ENCODE data around the gene POLG2.
"Not testable (repeated sequence)": the region's sequence is repeated elsewhere in the genome, so short reads cannot be mapped to it uniquely, and the experiment has no call there.

DNA sequence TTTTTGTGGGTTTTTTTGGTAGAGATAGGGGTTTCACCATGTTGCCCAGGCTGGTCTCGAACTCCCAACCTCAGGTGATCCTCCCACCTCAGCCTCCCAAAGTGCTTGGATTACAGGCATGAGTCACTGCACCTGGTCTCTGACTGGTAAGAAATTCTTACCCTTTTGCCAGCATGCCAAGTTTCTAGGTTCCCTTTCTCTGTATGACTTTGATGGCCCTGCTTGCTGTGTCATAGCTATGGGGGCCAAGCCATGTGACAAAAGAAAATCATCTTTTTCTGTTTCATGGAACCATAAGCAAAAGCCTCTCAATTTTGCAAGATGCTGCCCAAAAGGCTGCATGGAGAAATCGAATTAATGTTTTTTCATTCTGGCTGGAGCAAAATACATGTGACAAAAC lies 66.8 kb downstream of the POLG2 start:
- TF ChIP-seq, protein P1, sequence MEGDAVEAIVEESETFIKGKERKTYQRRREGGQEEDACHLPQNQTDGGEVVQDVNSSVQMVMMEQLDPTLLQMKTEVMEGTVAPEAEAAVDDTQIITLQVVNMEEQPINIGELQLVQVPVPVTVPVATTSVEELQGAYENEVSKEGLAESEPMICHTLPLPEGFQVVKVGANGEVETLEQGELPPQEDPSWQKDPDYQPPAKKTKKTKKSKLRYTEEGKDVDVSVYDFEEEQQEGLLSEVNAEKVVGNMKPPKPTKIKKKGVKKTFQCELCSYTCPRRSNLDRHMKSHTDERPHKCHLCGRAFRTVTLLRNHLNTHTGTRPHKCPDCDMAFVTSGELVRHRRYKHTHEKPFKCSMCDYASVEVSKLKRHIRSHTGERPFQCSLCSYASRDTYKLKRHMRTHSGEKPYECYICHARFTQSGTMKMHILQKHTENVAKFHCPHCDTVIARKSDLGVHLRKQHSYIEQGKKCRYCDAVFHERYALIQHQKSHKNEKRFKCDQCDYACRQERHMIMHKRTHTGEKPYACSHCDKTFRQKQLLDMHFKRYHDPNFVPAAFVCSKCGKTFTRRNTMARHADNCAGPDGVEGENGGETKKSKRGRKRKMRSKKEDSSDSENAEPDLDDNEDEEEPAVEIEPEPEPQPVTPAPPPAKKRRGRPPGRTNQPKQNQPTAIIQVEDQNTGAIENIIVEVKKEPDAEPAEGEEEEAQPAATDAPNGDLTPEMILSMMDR (IDR thresholded peaks at IDR 0.05) = not testable (repeated sequence)
- not testable (repeated sequence) for TF ChIP-seq POLR2A (IDR thresholded peaks at IDR 0.05)

Measured in testis (tissue), 2 donors.